Measurements from ENCODE around the gene SLC25A26.

DNA sequence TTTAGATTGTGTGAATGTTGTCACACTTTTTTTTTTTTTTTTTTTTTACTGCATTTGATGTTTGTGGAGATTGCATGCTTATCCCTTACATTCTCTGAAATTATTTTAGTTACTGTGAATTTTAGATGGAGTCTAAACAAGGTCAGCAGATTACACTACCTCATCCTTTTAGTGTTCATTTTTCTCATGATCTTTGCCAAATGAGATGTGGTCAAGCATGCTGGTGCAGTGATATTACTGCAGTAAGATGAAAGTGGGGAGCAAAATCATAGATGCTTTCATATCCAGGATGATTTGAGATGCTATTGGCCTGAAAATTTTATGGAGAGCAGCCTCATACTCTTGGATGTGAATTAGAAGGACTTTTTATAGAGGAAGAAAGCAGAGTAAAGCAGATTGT lies 45.8 kb downstream of the SLC25A26 start:
- no peak for TF ChIP-seq EZH2phosphoT487 (IDR thresholded peaks at IDR 0.05; ENCODE audit: borderline replicate concordance)
- TF ChIP-seq, protein P1, sequence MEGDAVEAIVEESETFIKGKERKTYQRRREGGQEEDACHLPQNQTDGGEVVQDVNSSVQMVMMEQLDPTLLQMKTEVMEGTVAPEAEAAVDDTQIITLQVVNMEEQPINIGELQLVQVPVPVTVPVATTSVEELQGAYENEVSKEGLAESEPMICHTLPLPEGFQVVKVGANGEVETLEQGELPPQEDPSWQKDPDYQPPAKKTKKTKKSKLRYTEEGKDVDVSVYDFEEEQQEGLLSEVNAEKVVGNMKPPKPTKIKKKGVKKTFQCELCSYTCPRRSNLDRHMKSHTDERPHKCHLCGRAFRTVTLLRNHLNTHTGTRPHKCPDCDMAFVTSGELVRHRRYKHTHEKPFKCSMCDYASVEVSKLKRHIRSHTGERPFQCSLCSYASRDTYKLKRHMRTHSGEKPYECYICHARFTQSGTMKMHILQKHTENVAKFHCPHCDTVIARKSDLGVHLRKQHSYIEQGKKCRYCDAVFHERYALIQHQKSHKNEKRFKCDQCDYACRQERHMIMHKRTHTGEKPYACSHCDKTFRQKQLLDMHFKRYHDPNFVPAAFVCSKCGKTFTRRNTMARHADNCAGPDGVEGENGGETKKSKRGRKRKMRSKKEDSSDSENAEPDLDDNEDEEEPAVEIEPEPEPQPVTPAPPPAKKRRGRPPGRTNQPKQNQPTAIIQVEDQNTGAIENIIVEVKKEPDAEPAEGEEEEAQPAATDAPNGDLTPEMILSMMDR (IDR thresholded peaks at IDR 0.05 in 2 of 3, conservative IDR thresholded peaks at IDR 0.05 in 1 of 3; ENCODE audit: borderline replicate concordance in 1 of 3, insufficient read depth in 1 of 3, low read depth in 2 of 3, low read length in 2 of 3): no peak
- TF ChIP-seq ELF1 (IDR thresholded peaks at IDR 0.05; ENCODE audit: borderline replicate concordance, low read depth): no peak
- no peak for TF ChIP-seq SP1 (IDR thresholded peaks at IDR 0.05; ENCODE audit: low read depth)
- TF ChIP-seq POLR2A (IDR thresholded peaks at IDR 0.05; ENCODE audit: borderline replicate concordance, extremely low read depth, insufficient read depth, insufficient read length): no peak
- TF ChIP-seq, protein P2, sequence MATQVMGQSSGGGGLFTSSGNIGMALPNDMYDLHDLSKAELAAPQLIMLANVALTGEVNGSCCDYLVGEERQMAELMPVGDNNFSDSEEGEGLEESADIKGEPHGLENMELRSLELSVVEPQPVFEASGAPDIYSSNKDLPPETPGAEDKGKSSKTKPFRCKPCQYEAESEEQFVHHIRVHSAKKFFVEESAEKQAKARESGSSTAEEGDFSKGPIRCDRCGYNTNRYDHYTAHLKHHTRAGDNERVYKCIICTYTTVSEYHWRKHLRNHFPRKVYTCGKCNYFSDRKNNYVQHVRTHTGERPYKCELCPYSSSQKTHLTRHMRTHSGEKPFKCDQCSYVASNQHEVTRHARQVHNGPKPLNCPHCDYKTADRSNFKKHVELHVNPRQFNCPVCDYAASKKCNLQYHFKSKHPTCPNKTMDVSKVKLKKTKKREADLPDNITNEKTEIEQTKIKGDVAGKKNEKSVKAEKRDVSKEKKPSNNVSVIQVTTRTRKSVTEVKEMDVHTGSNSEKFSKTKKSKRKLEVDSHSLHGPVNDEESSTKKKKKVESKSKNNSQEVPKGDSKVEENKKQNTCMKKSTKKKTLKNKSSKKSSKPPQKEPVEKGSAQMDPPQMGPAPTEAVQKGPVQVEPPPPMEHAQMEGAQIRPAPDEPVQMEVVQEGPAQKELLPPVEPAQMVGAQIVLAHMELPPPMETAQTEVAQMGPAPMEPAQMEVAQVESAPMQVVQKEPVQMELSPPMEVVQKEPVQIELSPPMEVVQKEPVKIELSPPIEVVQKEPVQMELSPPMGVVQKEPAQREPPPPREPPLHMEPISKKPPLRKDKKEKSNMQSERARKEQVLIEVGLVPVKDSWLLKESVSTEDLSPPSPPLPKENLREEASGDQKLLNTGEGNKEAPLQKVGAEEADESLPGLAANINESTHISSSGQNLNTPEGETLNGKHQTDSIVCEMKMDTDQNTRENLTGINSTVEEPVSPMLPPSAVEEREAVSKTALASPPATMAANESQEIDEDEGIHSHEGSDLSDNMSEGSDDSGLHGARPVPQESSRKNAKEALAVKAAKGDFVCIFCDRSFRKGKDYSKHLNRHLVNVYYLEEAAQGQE (IDR thresholded peaks at IDR 0.05; ENCODE audit: low read depth): no peak
- TF ChIP-seq EZH2 (IDR thresholded peaks at IDR 0.05): no peak
- TF ChIP-seq, protein P3, sequence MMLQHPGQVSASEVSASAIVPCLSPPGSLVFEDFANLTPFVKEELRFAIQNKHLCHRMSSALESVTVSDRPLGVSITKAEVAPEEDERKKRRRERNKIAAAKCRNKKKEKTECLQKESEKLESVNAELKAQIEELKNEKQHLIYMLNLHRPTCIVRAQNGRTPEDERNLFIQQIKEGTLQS (IDR thresholded peaks at IDR 0.05): no peak
- no peak for TF ChIP-seq POLR2AphosphoS5 (IDR thresholded peaks at IDR 0.05; ENCODE audit: low read depth, low read length)
- no peak for TF ChIP-seq EGR1 (IDR thresholded peaks at IDR 0.05; ENCODE audit: low read depth)
- no peak for TF ChIP-seq SIN3A (IDR thresholded peaks at IDR 0.05; ENCODE audit: low read depth)
- TF ChIP-seq CEBPB (IDR thresholded peaks at IDR 0.05; ENCODE audit: low read depth): no peak
- no peak for TF ChIP-seq JUND (IDR thresholded peaks at IDR 0.05)

Data from HCT116 (cell line).